Liver (tissue), 9 donors: ENCODE results near the gene TMEM135. TPM values are rescaled to one million over a fixed set of nuclear protein-coding genes. Genes with fewer than 3 reads are reported as not detected.

ENCODE experiments used
- DNase-seq: peaks from one replicate; pipeline ENCODE4 v3.0.0-alpha.2; 2017; ENCODE audit warnings: low spot score
- H3K27ac ChIP-seq, 2 donors: one replicate each; pipeline ENCODE4 v1.7.0; 2013; ENCODE audit warnings: inconsistent platforms in 2 of 2, low read length in 2 of 2, control low read depth in 1 of 2, low read depth in 1 of 2, mild to moderate bottlenecking in 1 of 2
- H3K27me3 ChIP-seq, 4 donors: one replicate each; pipeline versions ENCODE4 v1.6.1 to v1.7.0; 2013; ENCODE audit warnings: low read length in 3 of 4, inconsistent platforms in 1 of 4, mild to moderate bottlenecking in 1 of 4, moderate library complexity in 1 of 4; ENCODE audit not compliant: control insufficient read depth in 4 of 4, insufficient read depth in 4 of 4
- H3K36me3 ChIP-seq, 4 donors: one replicate each; pipeline versions ENCODE4 v1.6.1 to v1.7.0; 2013; ENCODE audit warnings: low read length in 3 of 4, mild to moderate bottlenecking in 3 of 4, low read depth in 1 of 4, moderate library complexity in 1 of 4; ENCODE audit not compliant: control insufficient read depth in 4 of 4, insufficient read depth in 3 of 4
- H3K4me1 ChIP-seq, 4 donors: one replicate each; pipeline versions ENCODE4 v1.6.1 to v1.7.0; 2013; ENCODE audit warnings: low read length in 3 of 4, mild to moderate bottlenecking in 3 of 4, moderate library complexity in 1 of 4; ENCODE audit not compliant: control insufficient read depth in 4 of 4, insufficient read depth in 4 of 4
- H3K4me3 ChIP-seq, 3 donors: one replicate each; pipeline versions ENCODE4 v1.6.1 to v1.7.0; 2013; ENCODE audit warnings: low read length in 3 of 3, control low read depth in 1 of 3, low read depth in 1 of 3, mild to moderate bottlenecking in 1 of 3
- H3K9ac ChIP-seq, 2 donors: one replicate each; pipeline ENCODE4 v1.7.0; 2013; ENCODE audit warnings: low read length in 2 of 2, mild to moderate bottlenecking in 2 of 2, moderate library complexity in 2 of 2, control low read depth in 1 of 2, low read depth in 1 of 2
- H3K9me3 ChIP-seq, 4 donors: one replicate each; pipeline versions ENCODE4 v1.6.1 to v1.7.0; 2013; ENCODE audit warnings: low read length in 3 of 4; ENCODE audit not compliant: control insufficient read depth in 4 of 4
- CTCF ChIP-seq: fragments of 150-350 bp; IDR thresholded peaks from 2 replicates; pipeline ENCODE4 v1.5.1; 2017; ENCODE audit warnings: improper control_type of control experiment, low read depth, low read length; ENCODE audit not compliant: missing input control
- EGR1 ChIP-seq, 2 donors: IDR thresholded peaks; 2 replicates each; pipeline ENCODE4 v1.6.1; 2016 to 2018; ENCODE audit warnings: antibody characterized with exemption in 2 of 2, low read depth in 2 of 2
- FOXA1 ChIP-seq: IDR thresholded peaks from 2 replicates; pipeline ENCODE4 v1.6.1; 2016; ENCODE audit warnings: antibody characterized with exemption
- GABPA ChIP-seq, 2 donors: IDR thresholded peaks in 1 of 2; conservative IDR thresholded peaks in 1 of 2; 2 replicates each; pipeline ENCODE4 v1.6.1; 2016; ENCODE audit warnings: antibody characterized with exemption in 2 of 2, mild to moderate bottlenecking in 1 of 2, moderate library complexity in 1 of 2
- HNF4A ChIP-seq, 2 donors: conservative IDR thresholded peaks; 2 replicates each; pipeline ENCODE4 v1.6.1; 2016; ENCODE audit warnings: antibody characterized with exemption in 2 of 2, mild to moderate bottlenecking in 2 of 2
- HNF4G ChIP-seq: IDR thresholded peaks from 2 replicates; pipeline ENCODE4 v1.6.1; 2016; ENCODE audit warnings: antibody characterized with exemption
- MAX ChIP-seq: IDR thresholded peaks from 2 replicates; pipeline ENCODE4 v1.6.1; 2016; ENCODE audit warnings: antibody characterized with exemption
- RAD21 ChIP-seq, 2 donors: IDR thresholded peaks; 2 replicates each; pipeline ENCODE4 v1.6.1; 2016; ENCODE audit warnings: antibody characterized with exemption in 2 of 2, mild to moderate bottlenecking in 2 of 2
- RXRA ChIP-seq, 2 donors: IDR thresholded peaks; 2 replicates each; pipeline ENCODE4 v1.6.1; 2017 to 2018; ENCODE audit warnings: antibody characterized with exemption in 2 of 2, mild to moderate bottlenecking in 1 of 2
- SP1 ChIP-seq: IDR thresholded peaks from 2 replicates; pipeline ENCODE4 v1.6.1; 2018; ENCODE audit warnings: antibody characterized with exemption, mild to moderate bottlenecking
- TAF1 ChIP-seq: conservative IDR thresholded peaks from 2 replicates; pipeline ENCODE4 v1.6.1; 2016; ENCODE audit warnings: antibody characterized with exemption, mild to moderate bottlenecking
- YY1 ChIP-seq: IDR thresholded peaks from 2 replicates; pipeline ENCODE4 v1.6.1; 2016; ENCODE audit warnings: antibody characterized with exemption, mild to moderate bottlenecking
- WGBS: extraction: QIAGEN DNeasy Blood & Tissue Kit; methylation state at CpG from one replicate; pipeline ENCODE4 v1.1.7; 2013; 5-methylcytosine and 5-hydroxymethylcytosine counted together
- polyA plus RNA-seq, 2 donors: library from polyadenylated mRNA; stranded (reverse) in 1 of 2; unstranded in 1 of 2; fragments of 200-250 nt in 1 of 2; fragments of >200 nt in 1 of 2; fragmentation: Nextera tagmentation in 1 of 2; extraction: Ambion mirVana in 1 of 2; gene quantifications; one replicate each; pipeline versions ENCODE4 v1.2.1 to v1.2.3, GENCODE V29; 2013 to 2015
- total RNA-seq, 2 donors: library from RNA; depleted of rRNA; stranded (reverse); fragments of >200 nt; gene quantifications; one replicate each; pipeline ENCODE4 v1.2.3, GENCODE V29; 2014
- TF ChIP-seq, protein P1 (sequence below): IDR thresholded peaks from 2 replicates; pipeline ENCODE4 v1.6.1; 2016; ENCODE audit warnings: antibody characterized with exemption
- TF ChIP-seq, protein P2 (sequence below): IDR thresholded peaks from 2 replicates; pipeline ENCODE4 v1.6.1; 2016; ENCODE audit warnings: antibody characterized with exemption
- TF ChIP-seq, protein P3 (sequence below): IDR thresholded peaks from 2 replicates; pipeline ENCODE4 v1.6.1; 2016; ENCODE audit warnings: antibody characterized with exemption, mild to moderate bottlenecking
- donor health status: healthy.
- donor health status: healthy.
- donor health status: healthy.
- donor health status: healthy.
- donor health status: healthy.

TMEM135 gene
- total and polyA plus RNA-seq, 4 donors, result 10.0 to 38.9 (median 23.5) TPM

- no peak overlapping the region for H3K9ac ChIP-seq
- no peaks in the 10 kb centered on the region for H3K27me3 ChIP-seq
- H3K9me3 ChIP-seq, result no peaks in the 10 kb centered on the region
- H3K27ac ChIP-seq, result no peak overlapping the region
- TF ChIP-seq GABPA (IDR thresholded peaks at IDR 0.05 in 1 of 2, conservative IDR thresholded peaks at IDR 0.05 in 1 of 2) (no peak), CTCF (no peak), FOXA1 (no peak), RAD21 (IDR thresholded peaks at IDR 0.05) (no peak), EGR1 (IDR thresholded peaks at IDR 0.05; ENCODE audit: low read depth in 2 of 2) (no peak), HNF4A (conservative IDR thresholded peaks at IDR 0.05) (no peak), TAF1 (no peak), YY1 (no peak), MAX (no peak), RXRA (IDR thresholded peaks at IDR 0.05) (no peak)
- TF ChIP-seq, protein P1, sequence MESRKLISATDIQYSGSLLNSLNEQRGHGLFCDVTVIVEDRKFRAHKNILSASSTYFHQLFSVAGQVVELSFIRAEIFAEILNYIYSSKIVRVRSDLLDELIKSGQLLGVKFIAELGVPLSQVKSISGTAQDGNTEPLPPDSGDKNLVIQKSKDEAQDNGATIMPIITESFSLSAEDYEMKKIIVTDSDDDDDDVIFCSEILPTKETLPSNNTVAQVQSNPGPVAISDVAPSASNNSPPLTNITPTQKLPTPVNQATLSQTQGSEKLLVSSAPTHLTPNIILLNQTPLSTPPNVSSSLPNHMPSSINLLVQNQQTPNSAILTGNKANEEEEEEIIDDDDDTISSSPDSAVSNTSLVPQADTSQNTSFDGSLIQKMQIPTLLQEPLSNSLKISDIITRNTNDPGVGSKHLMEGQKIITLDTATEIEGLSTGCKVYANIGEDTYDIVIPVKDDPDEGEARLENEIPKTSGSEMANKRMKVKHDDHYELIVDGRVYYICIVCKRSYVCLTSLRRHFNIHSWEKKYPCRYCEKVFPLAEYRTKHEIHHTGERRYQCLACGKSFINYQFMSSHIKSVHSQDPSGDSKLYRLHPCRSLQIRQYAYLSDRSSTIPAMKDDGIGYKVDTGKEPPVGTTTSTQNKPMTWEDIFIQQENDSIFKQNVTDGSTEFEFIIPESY, result no peak
- TF ChIP-seq, protein P2, sequence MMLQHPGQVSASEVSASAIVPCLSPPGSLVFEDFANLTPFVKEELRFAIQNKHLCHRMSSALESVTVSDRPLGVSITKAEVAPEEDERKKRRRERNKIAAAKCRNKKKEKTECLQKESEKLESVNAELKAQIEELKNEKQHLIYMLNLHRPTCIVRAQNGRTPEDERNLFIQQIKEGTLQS, result no peak
- H3K4me3 ChIP-seq, result no peak overlapping the region
- H3K36me3 ChIP-seq, result no peaks in the 10 kb centered on the region
- no peak for DNase-seq
- 25% methylated on average over 2 of the region's 2 CpGs for WGBS
- H3K4me1 ChIP-seq, result no peaks in the 10 kb centered on the region
These were observed 264.2 kb downstream of the TMEM135 start for GRCh38 chr11:87301785-87302540.

- H3K4me3 ChIP-seq, result no peak overlapping the region
- H3K27ac ChIP-seq, result no peak overlapping the region
- H3K4me1 ChIP-seq, result no peaks in the 10 kb centered on the region
- no peaks in the 10 kb centered on the region for H3K9me3 ChIP-seq
- TF ChIP-seq RXRA (IDR thresholded peaks at IDR 0.05), result no peak
- no peak for TF ChIP-seq FOXA1
- TF ChIP-seq SP1, result no peak
- TF ChIP-seq, protein P3, sequence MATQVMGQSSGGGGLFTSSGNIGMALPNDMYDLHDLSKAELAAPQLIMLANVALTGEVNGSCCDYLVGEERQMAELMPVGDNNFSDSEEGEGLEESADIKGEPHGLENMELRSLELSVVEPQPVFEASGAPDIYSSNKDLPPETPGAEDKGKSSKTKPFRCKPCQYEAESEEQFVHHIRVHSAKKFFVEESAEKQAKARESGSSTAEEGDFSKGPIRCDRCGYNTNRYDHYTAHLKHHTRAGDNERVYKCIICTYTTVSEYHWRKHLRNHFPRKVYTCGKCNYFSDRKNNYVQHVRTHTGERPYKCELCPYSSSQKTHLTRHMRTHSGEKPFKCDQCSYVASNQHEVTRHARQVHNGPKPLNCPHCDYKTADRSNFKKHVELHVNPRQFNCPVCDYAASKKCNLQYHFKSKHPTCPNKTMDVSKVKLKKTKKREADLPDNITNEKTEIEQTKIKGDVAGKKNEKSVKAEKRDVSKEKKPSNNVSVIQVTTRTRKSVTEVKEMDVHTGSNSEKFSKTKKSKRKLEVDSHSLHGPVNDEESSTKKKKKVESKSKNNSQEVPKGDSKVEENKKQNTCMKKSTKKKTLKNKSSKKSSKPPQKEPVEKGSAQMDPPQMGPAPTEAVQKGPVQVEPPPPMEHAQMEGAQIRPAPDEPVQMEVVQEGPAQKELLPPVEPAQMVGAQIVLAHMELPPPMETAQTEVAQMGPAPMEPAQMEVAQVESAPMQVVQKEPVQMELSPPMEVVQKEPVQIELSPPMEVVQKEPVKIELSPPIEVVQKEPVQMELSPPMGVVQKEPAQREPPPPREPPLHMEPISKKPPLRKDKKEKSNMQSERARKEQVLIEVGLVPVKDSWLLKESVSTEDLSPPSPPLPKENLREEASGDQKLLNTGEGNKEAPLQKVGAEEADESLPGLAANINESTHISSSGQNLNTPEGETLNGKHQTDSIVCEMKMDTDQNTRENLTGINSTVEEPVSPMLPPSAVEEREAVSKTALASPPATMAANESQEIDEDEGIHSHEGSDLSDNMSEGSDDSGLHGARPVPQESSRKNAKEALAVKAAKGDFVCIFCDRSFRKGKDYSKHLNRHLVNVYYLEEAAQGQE, result no peak
- no peak for TF ChIP-seq HNF4G
- TF ChIP-seq TAF1, result no peak
- H3K36me3 ChIP-seq, result no peaks in the 10 kb centered on the region
- H3K9ac ChIP-seq, result no peak overlapping the region
- no peaks in the 10 kb centered on the region for H3K27me3 ChIP-seq
- 90% methylated on average over 1 of the region's 1 CpG for WGBS
- no peak for DNase-seq
These were observed 266.7 kb downstream of the TMEM135 start for GRCh38 chr11:87304412-87304811.
